NCI-H460 (cell line): ENCODE measurements around the gene ANKHD1. TPM values are rescaled to one million over a fixed set of nuclear protein-coding genes. Genes with fewer than 3 reads are reported as not detected.
A peak's percentile ranks its signal among the peaks of the same experiment; 100 is the strongest.

Experiments
- DNase-seq: peaks from one replicate; pipeline ENCODE4 v3.0.0-alpha.2; 2016; ENCODE audit warnings: low read depth; ENCODE audit errors: extremely low read depth
- total RNA-seq: library from RNA; depleted of rRNA; stranded (reverse); fragments of >200 nt; shearing (Covaris generic); gene quantifications from 2 replicates; pipeline ENCODE4 v1.2.3, GENCODE V29; 2014

Gene ANKHD1
- total RNA-seq, 1 experiment from 2014 or later, result 59.7 TPM

- no peak for DNase-seq
Measured at GRCh38 chr5:140502834-140503233, 101.2 kb downstream of the ANKHD1 start.

GRCh38 chr5:140509898-140510297, 108.3 kb downstream of the ANKHD1 start:
- DNase-seq, result no peak

DNA sequence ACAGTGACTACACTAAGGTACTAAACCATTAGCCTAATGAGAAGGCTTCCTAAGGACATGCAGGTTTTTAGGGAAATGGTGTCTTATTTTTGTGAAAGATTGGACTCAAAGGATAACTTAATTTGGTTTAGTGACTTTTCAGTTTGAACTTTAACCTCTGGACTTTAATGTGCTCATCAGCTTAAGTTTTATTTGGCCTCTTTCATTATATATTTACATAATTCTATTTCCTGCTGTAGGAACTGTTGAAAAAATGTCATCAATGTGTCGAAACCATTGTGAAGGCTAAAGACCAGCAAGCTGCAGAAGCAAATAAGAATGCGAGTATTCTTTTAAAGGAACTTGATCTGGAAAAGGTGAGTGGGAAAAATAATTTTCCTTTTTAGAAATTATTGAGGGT, 111.5 kb downstream of the ANKHD1 start:
- DNase-seq, result no peak

DNA sequence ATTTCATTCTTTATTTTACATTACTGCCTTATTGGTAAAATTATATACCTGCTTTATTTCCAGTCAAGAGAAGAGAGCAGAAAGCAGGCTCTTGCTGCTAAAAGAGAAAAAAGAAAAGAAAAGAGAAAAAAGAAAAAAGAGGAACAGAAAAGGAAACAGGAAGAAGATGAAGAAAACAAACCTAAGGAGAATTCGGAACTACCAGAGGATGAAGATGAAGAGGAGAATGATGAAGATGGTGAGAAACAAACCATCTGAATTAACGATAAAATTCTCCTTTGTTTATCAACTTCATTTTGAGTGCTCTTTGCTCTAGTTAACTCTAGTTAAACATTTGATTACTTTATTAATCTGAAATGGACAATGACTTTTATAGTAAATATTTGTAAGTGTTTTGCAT, 122.4 kb downstream of the ANKHD1 start:
- no peak for DNase-seq

GRCh38 chr5:140540227-140540626, 138.6 kb downstream of the ANKHD1 start:
- no peak for DNase-seq

DNA sequence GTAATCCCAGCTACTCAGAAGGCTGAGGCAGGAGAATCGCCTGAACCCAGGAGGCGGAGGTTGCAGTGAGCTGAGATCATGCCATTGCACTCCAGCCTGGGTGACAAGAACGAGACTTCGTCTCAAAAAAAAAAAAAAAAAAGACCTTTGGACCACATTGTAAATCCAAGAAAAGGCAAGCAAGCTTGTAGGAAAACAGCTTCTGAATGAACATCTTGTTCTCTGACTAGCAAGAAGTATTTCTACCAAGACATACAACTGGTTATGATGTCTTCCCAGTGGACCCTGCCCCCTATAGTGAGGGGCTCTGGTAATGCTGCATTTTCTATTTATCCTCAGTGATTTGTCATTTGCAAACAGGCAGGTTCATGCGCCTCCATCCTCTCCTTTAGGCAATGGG, 141.3 kb downstream of the ANKHD1 start:
- DNase-seq, result no peak

DNA sequence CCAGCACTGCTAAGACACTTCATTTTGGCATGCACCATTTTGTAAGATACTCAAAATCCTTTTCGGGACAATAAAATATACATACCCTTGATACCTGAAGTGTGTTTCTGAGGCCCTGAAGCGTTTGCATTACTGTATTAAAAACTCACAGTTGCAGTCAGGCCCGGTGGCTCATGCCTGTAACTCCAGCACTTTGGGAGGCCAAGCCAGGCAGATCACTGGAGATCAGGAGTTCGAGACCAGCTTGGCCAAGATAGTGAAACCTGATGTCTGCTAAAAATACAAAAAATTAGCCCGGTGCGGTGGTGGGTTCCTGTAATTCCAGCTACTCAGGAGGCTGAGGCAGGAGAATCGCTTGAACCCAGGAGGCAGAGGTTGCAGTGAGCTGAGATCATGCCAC, 143.4 kb downstream of the ANKHD1 start:
- DNase-seq, result no peak

- no peak for DNase-seq
Measured at GRCh38 chr5:140545606-140546005, 144.0 kb downstream of the ANKHD1 start.

- no peak for DNase-seq
Measured at GRCh38 chr5:140546851-140547507, 145.3 kb downstream of the ANKHD1 start.

- DNase-seq, result peak; percentile 92
Measured at GRCh38 chr5:140547508-140548299, 146.1 kb downstream of the ANKHD1 start, which contains the start of gene EIF4EBP3. Gene EIF4EBP3 (plus strand): TSS chr5:140547662. CDS start chr5:140547738, 76 bp downstream.

GRCh38 chr5:140548300-140548688, 146.7 kb downstream of the ANKHD1 start:
- no peak for DNase-seq

GRCh38 chr5:140548791-140549190, 147.2 kb downstream of the ANKHD1 start:
- DNase-seq, result no peak

DNA sequence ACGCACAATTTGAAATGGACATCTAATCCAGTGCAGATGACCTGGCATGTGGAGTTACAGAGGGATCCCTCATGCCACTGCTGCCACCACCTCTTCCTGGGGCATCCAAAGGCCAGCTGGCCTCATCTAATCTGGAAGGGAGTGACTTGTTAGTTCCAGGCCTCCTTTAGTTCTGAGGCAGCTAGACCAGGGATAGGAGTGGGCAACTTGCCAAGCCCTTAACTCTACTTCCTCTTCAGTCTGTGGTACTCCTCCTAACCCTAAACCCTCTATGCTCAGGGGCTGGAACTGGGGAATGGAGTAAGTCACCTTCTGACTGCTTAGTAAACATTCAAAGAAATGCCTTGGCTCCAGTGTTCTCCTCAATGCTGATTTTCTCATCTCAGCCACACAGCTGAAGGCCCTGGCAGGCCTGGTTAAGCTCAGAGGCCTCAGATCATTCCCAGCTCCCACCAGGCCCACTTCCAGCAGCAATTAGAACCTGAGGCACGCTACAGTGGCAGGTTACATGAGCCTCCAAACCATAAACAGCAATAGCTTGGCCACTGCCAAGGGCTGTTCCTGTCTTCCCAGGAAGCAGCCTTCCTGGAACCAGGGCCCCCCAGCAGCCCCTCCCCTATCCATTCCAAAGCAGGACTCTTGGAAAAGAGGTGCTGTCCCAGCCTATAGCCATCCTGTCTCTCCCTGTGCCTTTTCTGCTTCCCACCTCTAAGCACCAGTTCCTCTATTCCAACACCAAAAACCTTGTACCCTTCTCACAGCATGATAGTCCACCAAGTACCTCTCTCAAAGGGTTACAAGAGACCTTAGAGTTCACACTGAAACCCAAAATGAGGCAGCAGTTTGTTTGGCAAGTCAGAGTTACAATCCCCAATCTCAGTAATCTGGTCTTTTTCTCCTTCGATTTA, 147.9 kb downstream of the ANKHD1 start:
- DNase-seq, result no peak

DNA sequence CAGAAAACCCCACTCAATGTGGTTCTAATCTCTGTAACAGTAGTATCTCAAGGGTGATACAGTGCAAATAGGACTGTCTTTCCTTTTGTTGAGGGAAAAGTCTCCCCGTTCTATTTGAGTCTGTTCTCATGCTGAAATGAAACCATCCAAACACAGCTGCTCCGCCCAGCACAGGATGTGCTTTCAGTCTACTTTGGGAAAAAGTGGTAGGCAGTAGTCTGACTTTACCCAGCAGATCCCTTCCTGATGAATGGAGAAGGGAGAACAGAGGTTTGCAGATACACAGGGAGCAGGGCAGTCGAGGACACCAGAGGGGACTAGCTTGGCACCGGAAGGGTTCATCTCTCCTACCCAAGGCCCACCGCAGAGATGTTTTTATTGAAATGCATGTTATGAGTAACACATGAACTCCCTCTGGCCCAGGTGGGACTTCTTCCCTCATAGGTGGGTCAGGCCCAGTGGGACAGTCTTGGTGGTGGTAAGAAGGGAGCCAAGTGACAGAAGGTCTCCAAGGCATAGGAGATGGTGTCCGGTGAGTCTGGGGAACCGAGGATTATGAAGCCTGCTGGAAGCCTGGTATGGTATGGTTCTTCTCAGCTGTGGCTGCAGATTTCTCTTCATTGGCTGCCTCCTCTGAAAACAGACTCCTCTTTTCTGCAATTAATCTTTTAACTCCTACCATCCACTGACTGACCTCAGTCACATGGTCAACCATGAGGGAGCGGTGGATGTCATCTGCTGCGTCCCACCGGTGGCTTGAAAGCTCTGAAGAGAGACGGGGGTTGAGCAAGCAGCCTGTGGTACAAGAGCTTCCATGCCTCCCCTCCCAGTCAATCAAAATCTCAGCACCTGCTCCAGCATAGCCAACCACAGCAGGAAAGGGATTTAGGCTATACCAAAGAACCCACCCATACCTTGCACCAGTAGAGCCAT, 148.8 kb downstream of the ANKHD1 start:
- DNase-seq, result no peak

DNA sequence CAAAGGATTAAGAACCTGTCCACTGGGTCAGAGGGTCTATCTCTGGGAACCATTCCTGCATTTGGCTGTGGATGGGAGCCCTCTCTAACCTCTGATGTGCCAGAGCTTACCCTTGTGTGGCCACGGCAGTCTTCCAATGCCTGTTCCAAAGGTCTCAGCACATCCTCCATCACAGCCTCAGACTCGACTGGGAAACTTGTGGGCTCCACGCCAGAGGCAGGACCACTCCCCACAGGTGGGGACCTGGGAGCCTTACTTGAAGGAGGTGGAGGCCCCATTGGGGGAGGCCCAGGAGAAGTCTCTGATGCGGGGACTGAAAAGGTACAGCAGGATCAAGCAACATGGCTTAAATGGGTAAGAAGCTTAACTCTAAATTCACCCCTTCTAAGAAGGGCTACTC, 150.2 kb downstream of the ANKHD1 start:
- DNase-seq, result no peak

- DNase-seq, result no peak
Measured at GRCh38 chr5:140553657-140554056, 152.0 kb downstream of the ANKHD1 start.

GRCh38 chr5:140554454-140554853, 152.8 kb downstream of the ANKHD1 start:
- peak; percentile 20 for DNase-seq

DNA sequence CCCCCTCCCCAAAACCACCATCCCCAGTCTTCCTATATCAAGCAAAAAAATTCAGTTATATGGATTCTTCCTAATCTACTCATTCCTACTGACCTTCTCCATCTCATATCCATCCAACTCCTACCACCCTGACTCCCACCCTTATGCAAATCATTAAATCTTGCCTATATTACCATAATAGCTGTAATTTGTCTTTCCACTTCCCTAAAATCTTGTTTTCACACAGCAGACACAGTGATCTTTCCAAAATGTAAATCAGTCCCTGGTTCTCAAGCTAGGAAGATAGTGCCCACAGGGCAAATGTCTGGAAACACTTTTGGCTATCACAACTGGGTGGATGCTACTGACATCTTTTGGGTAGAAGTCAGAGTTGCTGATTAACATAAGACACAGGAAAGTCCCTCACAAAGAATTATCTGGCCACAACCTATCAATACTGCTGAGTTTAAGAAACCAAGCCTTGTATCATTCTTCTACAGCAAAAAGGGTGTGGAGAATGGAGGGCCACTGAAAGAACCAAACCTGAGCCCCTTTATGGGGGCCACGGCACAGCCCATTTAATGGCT, 154.2 kb downstream of the ANKHD1 start:
- no peak for DNase-seq

- no peak for DNase-seq
Measured at GRCh38 chr5:140556438-140556837, 154.8 kb downstream of the ANKHD1 start.
